IMR-90 (cell line): ENCODE data around the gene EBI3. TPM values are rescaled to one million over a fixed set of nuclear protein-coding genes. Genes with fewer than 3 reads are reported as not detected.

Experiments
- ATAC-seq: fragments of 200-7000 bp; cut with Tn5 transposase; 2 replicates; pipeline ENCODE4 v1.9.1; 2020; ENCODE audit warnings: low read depth, mild to moderate bottlenecking, moderate library complexity
- BruUV-seq: library from RNA; stranded (reverse); fragments of 400-500 nt; replicated peaks from 2 replicates; lab custom pipeline; 2021; lab: Mats Ljungman, UMichigan
- CTCF ChIA-PET: fragments of 300-600 bp; formaldehyde crosslinking; extraction: SDS; loops from one replicate; lab custom pipeline; 2021; ENCODE audit warnings: antibody characterized with exemption; lab: Yijun Ruan, JAX
- POLR2A ChIA-PET: fragments of 300-600 bp; sonication (Branson Sonifier 250); formaldehyde crosslinking; loops from one replicate; lab custom pipeline; 2022; ENCODE audit warnings: antibody characterized with exemption; ENCODE audit not compliant: unreplicated experiment; lab: Charles Lee
- DNase-seq: peaks from one replicate; pipeline ENCODE4 v3.0.0; 2013
- H2AFZ ChIP-seq: replicated peaks from 2 replicates; pipeline ENCODE3; 2013; ENCODE audit warnings: low read length, mild to moderate bottlenecking; ENCODE audit not compliant: poor library complexity
- H2AK5ac ChIP-seq: 2 replicates; pipeline ENCODE4 v1.6.1; 2013; ENCODE audit warnings: low read depth, low read length, inconsistent platforms
- H2AK9ac ChIP-seq: replicated peaks from 2 replicates; pipeline ENCODE3; 2013; ENCODE audit warnings: mild to moderate bottlenecking, low read depth, low read length, moderate library complexity; ENCODE audit not compliant: poor library complexity
- H2BK120ac ChIP-seq: 2 replicates; pipeline ENCODE4 v1.6.1; 2013; ENCODE audit warnings: low read depth, low read length, inconsistent platforms
- H2BK15ac ChIP-seq: 3 replicates; pipeline ENCODE4 v1.6.1; 2013; ENCODE audit warnings: low read depth, low read length, inconsistent platforms
- H2BK20ac ChIP-seq: 2 replicates; pipeline ENCODE4 v1.6.1; 2013; ENCODE audit warnings: low read depth, mild to moderate bottlenecking, inconsistent platforms, low read length, moderate library complexity
- H2BK5ac ChIP-seq: 2 replicates; pipeline ENCODE4 v1.6.1; 2013; ENCODE audit warnings: mild to moderate bottlenecking, low read depth, low read length, inconsistent platforms; ENCODE audit not compliant: poor library complexity, severe bottlenecking
- H3K14ac ChIP-seq: replicated peaks from 2 replicates; pipeline ENCODE4 v1.6.1; 2013; ENCODE audit warnings: low read depth, low read length, inconsistent platforms
- H3K18ac ChIP-seq: 2 replicates; pipeline ENCODE4 v1.6.1; 2013; ENCODE audit warnings: low read depth, low read length, control low read depth
- H3K23ac ChIP-seq: 2 replicates; pipeline ENCODE4 v1.6.1; 2013; ENCODE audit warnings: low read depth, low read length, inconsistent platforms
- H3K27ac ChIP-seq: 2 replicates; pipeline ENCODE4 v1.5.1; 2013; ENCODE audit warnings: mild to moderate bottlenecking, control low read depth, low read length; ENCODE audit not compliant: insufficient read depth
- H3K27me3 ChIP-seq: 2 replicates; pipeline ENCODE4 v1.6.1; 2013; ENCODE audit warnings: low read length; ENCODE audit not compliant: control insufficient read depth, insufficient read depth
- H3K36me3 ChIP-seq: 2 replicates; pipeline ENCODE4 v1.6.1; 2013; ENCODE audit warnings: low read length, mixed read lengths; ENCODE audit not compliant: control insufficient read depth, insufficient read depth
- H3K4ac ChIP-seq: 2 replicates; pipeline ENCODE4 v1.6.1; 2013; ENCODE audit warnings: low read depth, low read length, inconsistent platforms
- H3K4me1 ChIP-seq: 2 replicates; pipeline ENCODE4 v1.6.1; 2013; ENCODE audit warnings: low read length, mixed read lengths; ENCODE audit not compliant: control insufficient read depth, insufficient read depth
- H3K4me2 ChIP-seq: 2 replicates; pipeline ENCODE4 v1.6.1; 2013; ENCODE audit warnings: low read depth, mild to moderate bottlenecking, control low read depth, low read length, moderate library complexity
- H3K4me3 ChIP-seq: 2 replicates; pipeline ENCODE4 v1.5.1; 2013; ENCODE audit warnings: low read depth, mild to moderate bottlenecking, control low read depth, low read length, moderate library complexity; ENCODE audit not compliant: insufficient read depth
- H3K56ac ChIP-seq: 2 replicates; pipeline ENCODE4 v1.6.1; 2013; ENCODE audit warnings: low read length, inconsistent platforms; ENCODE audit not compliant: insufficient read depth; ENCODE audit errors: extremely low read depth
- H3K79me1 ChIP-seq, 2 experiments: 2 replicates each; pipeline ENCODE4 v1.6.1; 2013; ENCODE audit warnings: low read length in 2 of 2, inconsistent platforms in 1 of 2, low read depth in 1 of 2
- H3K9ac ChIP-seq: 2 replicates; pipeline ENCODE4 v1.6.1; 2013; ENCODE audit warnings: low read depth, low read length, control low read depth
- H3K9me1 ChIP-seq: 2 replicates; pipeline ENCODE4 v1.6.1; 2013; ENCODE audit warnings: low read length, inconsistent platforms; ENCODE audit not compliant: insufficient read depth
- H3K9me3 ChIP-seq: 2 replicates; pipeline ENCODE4 v1.6.1; 2013; ENCODE audit warnings: low read length; ENCODE audit not compliant: control insufficient read depth, insufficient read depth
- H4K20me1 ChIP-seq: 2 replicates; pipeline ENCODE4 v1.6.1; 2013; ENCODE audit warnings: low read length, inconsistent platforms; ENCODE audit not compliant: insufficient read depth
- H4K5ac ChIP-seq: 2 replicates; pipeline ENCODE4 v1.6.1; 2013; ENCODE audit warnings: mild to moderate bottlenecking, low read depth, low read length, control low read depth
- H4K8ac ChIP-seq, 2 experiments: 2 replicates each; pipeline ENCODE4 v1.6.1; 2013; ENCODE audit warnings: low read depth in 2 of 2, low read length in 2 of 2, control low read depth in 1 of 2, inconsistent platforms in 1 of 2
- H4K91ac ChIP-seq: 2 replicates; pipeline ENCODE4 v1.6.1; 2013; ENCODE audit warnings: low read depth, low read length, inconsistent platforms; ENCODE audit not compliant: insufficient read depth
- BHLHE40 ChIP-seq: fragments of 150-350 bp; IDR thresholded peaks from 2 replicates; pipeline ENCODE4 v1.6.1; 2016; ENCODE audit warnings: mild to moderate bottlenecking, low read depth, low read length
- FOS ChIP-seq: fragments of 150-350 bp; IDR thresholded peaks from 2 replicates; pipeline ENCODE4 v1.6.1; 2016; ENCODE audit warnings: low read depth, low read length
- MXI1 ChIP-seq: IDR thresholded peaks from 2 replicates; pipeline ENCODE4 v1.6.1; 2012; ENCODE audit warnings: low read depth, mild to moderate bottlenecking, low read length, moderate library complexity, borderline replicate concordance
- RFX5 ChIP-seq: IDR thresholded peaks from 2 replicates; pipeline ENCODE4 v1.8.0; 2012; ENCODE audit warnings: low read depth, mild to moderate bottlenecking, low read length, moderate library complexity
- SMC3 ChIP-seq: fragments of 150-350 bp; IDR thresholded peaks from 2 replicates; pipeline ENCODE4 v1.6.1; 2016; ENCODE audit warnings: low read depth, mild to moderate bottlenecking, antibody characterized with exemption, low read length, moderate library complexity
- WGBS, 2 experiments: methylation state at CpG; one replicate each; pipeline versions ENCODE4 v1.1.5 to v1.1.7; 2013; ENCODE audit warnings: missing lambda C conversion rate in 2 of 2; ENCODE audit not compliant: insufficient read length in 1 of 2; ENCODE audit errors: extremely low coverage in 2 of 2; 5-methylcytosine and 5-hydroxymethylcytosine counted together
- dilution Hi-C: fragments of 300-500 bp; cut with HindIII; formaldehyde crosslinking; loops from one replicate; pipeline ENCODE4 v1.14.3; 2018; ENCODE audit warnings: low sequenced_read_pairs; ENCODE audit not compliant: unreplicated experiment
- in situ Hi-C: fragments of 300-500 bp; cut with MboI; formaldehyde crosslinking; loops from 3 replicates; pipeline ENCODE4 v1.14.3; 2019; ENCODE audit warnings: low sequenced_read_pairs, inconsistent platforms, mixed read lengths
- intact Hi-C: fragments of 100-400 bp; cut with micrococcal nuclease; formaldehyde crosslinking; loops from 2 replicates; pipeline ENCODE4 v1.10.0; 2022
- polyA plus RNA-seq, 3 experiments: library from polyadenylated mRNA; depleted of rRNA; stranded (reverse); fragments of >200 nt; gene quantifications; 2 replicates each; pipeline ENCODE4 v1.2.3, GENCODE V29; 2012; ENCODE audit warnings: low replicate concordance in 1 of 3
- total RNA-seq: library from RNA; depleted of rRNA; stranded (reverse); fragments of >200 nt; gene quantifications from 2 replicates; pipeline ENCODE4 v1.2.3, GENCODE V29; 2012

The EBI3 gene
- total and polyA plus RNA-seq, 2 of the 4 experiments (the other 2 are of a cell fraction) = 0.36 to 2.7 TPM

- no peak overlapping the region for H3K4me2 ChIP-seq
- H3K9me1 ChIP-seq = peaks cover 4% of the 10 kb centered on the region; the same call in 1 of the 2 replicates
- no peak overlapping the region for H2AK5ac ChIP-seq
- H4K5ac ChIP-seq = no peak overlapping the region
- no peak overlapping the region for H3K23ac ChIP-seq
- H3K79me1 ChIP-seq = peaks cover 0 to 2% of the 10 kb centered on the region in 2 experiments; a peak in 2 of 4 replicates
- in situ Hi-C loops (no loop called here), intact Hi-C loops (loop anchor here (5.0 kb wide), 1 partner anchor 120 kb away; the partner anchor contains the start of gene ZBTB7A), dilution Hi-C loops (no loop called here)
- POLR2A ChIA-PET = no interaction called here
- no TSS peak for BruUV-seq
- no peaks in the 10 kb centered on the region; the same call in 1 of the 2 replicates for H3K27me3 ChIP-seq
- H3K9me3 ChIP-seq = no peaks in the 10 kb centered on the region
- TF ChIP-seq MXI1 = no peak
- no peak for TF ChIP-seq BHLHE40
- TF ChIP-seq SMC3 = no peak
- no peak for TF ChIP-seq RFX5
- no peak for TF ChIP-seq FOS
- H4K8ac ChIP-seq = no peak overlapping the region
- H4K91ac ChIP-seq = no peak overlapping the region
- peak overlapping the region; percentile 65 for H2AK9ac ChIP-seq
- no peak overlapping the region for H2AFZ ChIP-seq
- ATAC-seq (no peak), DNase-seq (no peak)
- H3K36me3 ChIP-seq = no peaks in the 10 kb centered on the region
- no peaks in the 10 kb centered on the region for H4K20me1 ChIP-seq
- no peak overlapping the region for H3K14ac ChIP-seq
- no peak overlapping the region for H3K4me3 ChIP-seq
- no peak overlapping the region for H3K27ac ChIP-seq
- 0 out of 2 replicates have a peak, but pooled peaks cover 1% of the 10 kb centered on the region for H3K4me1 ChIP-seq
- CTCF ChIA-PET = no interaction called here
- H2BK120ac ChIP-seq = no peak overlapping the region
- no peak overlapping the region for H2BK15ac ChIP-seq
- H2BK20ac ChIP-seq = no peak overlapping the region
- no peak overlapping the region for H3K18ac ChIP-seq
- WGBS, 2 experiments = 94% methylated on average over 3 of the region's 10 CpGs; no CpG with 5 or more reads in 1 of the 2 experiments
- H3K56ac ChIP-seq = no peak overlapping the region
- H3K4ac ChIP-seq = no peak overlapping the region
- no peak overlapping the region for H2BK5ac ChIP-seq
- H3K9ac ChIP-seq = no peak overlapping the region
Observed at GRCh38 chr19:4187313-4188122, 41.8 kb upstream of the EBI3 start.
